RPMI7951 (cell line): ENCODE results near the gene PEA15. TPM values are rescaled to one million over a fixed set of nuclear protein-coding genes. Genes with fewer than 3 reads are reported as not detected.

Experiments
- DNase-seq: peaks from one replicate; pipeline ENCODE4 v3.0.0-alpha.2; 2012; ENCODE audit warnings: low read depth
- total RNA-seq: library from RNA; depleted of rRNA; stranded (reverse); fragments of >200 nt; shearing (Covaris generic); gene quantifications from 2 replicates; pipeline ENCODE4 v1.2.3, GENCODE V29; 2014; rRNA removed

PEA15 gene, protein sequence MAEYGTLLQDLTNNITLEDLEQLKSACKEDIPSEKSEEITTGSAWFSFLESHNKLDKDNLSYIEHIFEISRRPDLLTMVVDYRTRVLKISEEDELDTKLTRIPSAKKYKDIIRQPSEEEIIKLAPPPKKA
- 107 and 111 TPM in 2 replicates for total RNA-seq

GRCh38 chr1:160205242-160206035 is at the start of gene PEA15:
TSS of gene PEA15 (plus strand) at chr1:160205384. CDS start at chr1:160211545, 6,161 bp downstream.
- DNase-seq, result peak; percentile 62

GRCh38 chr1:160156361-160156760 is 48.8 kb upstream of the PEA15 start:
- DNase-seq, result no peak

DNA sequence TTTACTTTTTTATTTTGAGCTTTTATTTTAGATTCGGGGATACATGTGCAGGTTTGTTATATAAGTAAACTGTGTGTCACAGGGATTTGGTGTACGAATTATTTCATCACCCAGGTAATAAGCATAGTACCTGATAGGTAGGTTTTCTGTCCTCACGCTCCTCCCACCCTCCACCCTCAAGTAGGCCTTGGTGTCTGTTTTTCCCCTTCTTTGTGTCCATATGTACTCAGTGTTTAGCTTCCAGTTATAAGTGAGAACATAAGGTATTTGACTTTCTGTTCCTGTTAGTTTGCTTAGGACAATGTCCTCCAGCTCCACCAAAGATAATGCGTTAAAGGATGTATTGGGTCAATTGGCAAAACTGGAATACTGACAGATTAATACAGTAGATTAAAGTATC is 48.0 kb upstream of the PEA15 start:
- DNase-seq, result no peak

- no peak for DNase-seq
These were observed 47.2 kb upstream of the PEA15 start for GRCh38 chr1:160158031-160158430.

DNA sequence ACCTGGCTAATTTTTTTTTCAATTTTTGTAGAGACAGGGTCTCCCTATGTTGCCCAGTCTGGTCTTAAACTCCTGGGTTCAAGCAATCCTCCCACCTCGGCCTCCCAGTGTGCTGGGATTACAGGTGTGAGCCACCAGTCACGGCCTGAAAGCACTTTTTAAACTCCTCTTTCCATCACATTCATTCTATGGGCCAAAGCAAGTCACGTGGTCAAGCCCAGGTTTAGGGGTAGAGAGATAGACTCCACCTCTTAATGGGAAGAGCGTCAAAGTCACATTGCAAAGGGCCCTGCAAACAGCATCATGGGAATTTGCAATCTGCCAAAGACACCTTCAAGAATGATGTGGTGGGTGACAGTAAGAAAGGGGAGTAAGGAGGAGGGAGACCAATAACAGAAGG is 46.6 kb upstream of the PEA15 start:
- no peak for DNase-seq

GRCh38 chr1:160159846-160160245 is 45.3 kb upstream of the PEA15 start:
- no peak for DNase-seq

DNA sequence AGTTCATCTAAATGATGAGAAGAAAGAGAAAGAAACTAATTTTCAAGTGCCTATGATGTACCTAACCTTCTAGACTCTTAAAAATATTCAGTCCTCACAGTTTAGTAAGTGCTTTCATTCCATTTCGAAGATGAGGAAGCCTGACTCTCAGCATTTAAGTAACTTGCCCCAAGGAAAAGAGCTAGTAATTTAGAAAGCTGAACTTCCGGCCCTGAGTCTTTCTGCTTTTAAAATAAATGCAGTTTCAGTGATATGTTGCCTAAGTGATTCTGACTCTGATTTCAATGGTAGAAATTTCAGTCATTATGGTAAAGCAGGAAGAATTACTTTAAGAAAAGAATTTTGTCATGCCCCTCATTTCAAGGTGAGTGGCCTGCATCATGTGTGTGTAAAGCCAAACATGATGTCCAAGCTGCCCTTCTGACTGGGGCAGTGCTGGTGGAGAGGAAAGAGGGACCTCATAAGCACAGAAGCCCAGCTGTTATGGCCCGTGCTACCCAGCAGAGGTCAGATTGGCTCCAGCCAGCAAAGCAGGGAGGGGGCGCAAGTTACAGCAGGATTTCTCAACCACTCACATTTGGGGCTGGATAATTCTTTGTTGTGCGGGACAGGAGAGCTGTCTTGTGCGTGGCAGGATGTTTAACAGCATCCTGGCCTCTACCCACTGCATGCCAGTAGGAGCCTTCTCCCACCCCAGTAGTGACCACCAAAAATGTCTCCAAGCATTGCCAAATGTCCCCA is 43.0 kb upstream of the PEA15 start:
- DNase-seq, result peak; percentile 13

GRCh38 chr1:160162931-160163330 is 42.3 kb upstream of the PEA15 start:
- DNase-seq, result no peak

DNA sequence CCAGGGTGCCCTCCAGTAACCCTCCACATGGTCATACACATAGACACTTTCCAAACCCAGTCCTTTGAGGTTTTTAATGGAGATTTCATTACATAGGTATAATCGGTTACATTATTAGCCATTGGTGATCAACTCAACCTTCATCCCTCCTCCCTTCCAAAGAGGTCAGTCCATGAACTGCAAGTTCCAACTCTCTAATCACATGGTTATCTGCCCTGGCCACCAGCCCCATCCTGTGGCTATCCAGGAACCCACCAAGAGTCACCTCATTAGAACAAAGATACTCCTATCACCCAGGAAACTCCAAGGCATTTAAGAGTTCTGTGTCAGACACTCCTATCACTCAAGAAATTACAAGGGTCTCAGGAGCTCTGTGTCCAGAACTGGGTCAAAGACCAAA is 41.6 kb upstream of the PEA15 start:
- DNase-seq, result no peak

DNA sequence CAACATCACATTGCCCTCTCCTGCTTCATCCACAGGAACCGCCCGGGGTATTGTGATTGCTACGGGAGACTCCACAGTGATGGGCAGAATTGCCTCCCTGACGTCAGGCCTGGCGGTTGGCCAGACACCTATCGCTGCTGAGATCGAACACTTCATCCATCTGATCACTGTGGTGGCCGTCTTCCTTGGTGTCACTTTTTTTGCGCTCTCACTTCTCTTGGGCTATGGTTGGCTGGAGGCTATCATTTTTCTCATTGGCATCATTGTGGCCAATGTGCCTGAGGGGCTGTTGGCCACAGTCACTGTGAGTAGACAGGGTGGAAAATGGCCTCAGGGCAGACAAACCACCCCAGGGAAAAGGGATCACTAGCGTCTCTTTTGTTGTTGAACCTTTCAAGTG is 41.1 kb upstream of the PEA15 start:
- no peak for DNase-seq

DNA sequence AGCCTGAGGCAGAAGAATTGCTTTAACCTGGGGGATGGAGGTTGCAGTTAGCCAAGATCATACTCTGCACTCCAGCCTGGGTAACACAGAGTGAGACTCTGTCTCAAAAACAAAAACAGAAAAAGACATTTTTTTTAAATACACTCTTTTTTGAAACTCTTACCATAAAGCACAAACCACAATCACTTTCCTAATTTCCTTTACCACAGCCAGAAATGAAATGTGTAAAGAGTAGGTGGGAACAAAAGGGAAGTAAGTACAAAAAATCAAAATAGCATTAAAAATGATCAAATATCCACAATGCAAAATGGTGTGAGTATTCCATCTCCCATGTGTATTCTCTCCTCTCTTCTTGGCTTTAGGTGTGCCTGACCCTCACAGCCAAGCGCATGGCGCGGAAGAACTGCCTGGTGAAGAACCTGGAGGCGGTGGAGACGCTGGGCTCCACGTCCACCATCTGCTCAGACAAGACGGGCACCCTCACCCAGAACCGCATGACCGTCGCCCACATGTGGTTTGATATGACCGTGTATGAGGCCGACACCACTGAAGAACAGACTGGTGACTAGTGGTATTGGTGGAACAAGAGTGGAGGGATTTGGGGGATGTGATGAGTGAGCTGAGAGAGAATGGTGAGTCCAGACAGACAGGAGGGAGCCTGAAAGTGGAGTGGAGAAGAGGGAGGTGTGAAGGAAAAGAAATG is 38.9 kb upstream of the PEA15 start:
- DNase-seq, result no peak

DNA sequence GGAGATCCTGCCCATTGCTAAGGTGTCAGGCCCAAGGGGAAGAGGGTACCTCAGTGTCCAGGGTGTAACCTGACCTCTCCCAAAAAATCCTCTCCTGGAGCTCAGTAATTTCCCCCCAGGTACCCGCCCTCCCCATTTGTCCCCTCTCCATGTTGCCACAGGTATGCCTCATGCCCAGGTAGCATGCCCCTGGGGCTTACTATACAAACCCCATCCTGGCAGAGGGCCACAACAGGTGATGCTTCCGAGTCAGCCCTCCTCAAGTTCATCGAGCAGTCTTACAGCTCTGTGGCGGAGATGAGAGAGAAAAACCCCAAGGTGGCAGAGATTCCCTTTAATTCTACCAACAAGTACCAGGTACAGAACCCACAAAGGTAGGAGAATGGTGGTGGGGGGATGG is 38.1 kb upstream of the PEA15 start:
- DNase-seq, result no peak

GRCh38 chr1:160167580-160167979 is 37.6 kb upstream of the PEA15 start:
- DNase-seq, result no peak

- no peak for DNase-seq
These were observed 37.2 kb upstream of the PEA15 start for GRCh38 chr1:160168016-160168415.

GRCh38 chr1:160168609-160169369 is 36.4 kb upstream of the PEA15 start:
- no peak for DNase-seq

GRCh38 chr1:160169553-160170399 is 35.4 kb upstream of the PEA15 start:
- DNase-seq, result peak; percentile 21

GRCh38 chr1:160171354-160171753 is 33.8 kb upstream of the PEA15 start:
- DNase-seq, result no peak

DNA sequence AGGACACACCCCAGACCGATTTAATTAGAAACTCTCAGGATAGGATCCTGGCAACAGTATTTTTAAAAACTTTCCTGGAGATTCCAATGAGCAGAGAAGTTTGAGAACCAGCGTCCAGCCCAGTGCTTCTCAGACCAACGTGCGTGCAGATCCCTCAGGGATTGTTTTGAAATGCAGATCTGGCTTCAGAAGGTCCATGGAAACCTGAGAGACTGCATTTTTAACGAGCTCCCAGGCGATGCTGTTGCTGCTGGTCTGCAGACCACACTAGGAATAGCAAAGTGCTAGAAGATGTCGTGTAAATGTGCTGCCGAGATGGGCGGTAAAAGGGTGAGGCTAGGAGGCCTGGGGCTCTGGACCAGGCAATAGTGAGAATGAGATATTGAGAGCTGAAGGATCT is 33.2 kb upstream of the PEA15 start:
- DNase-seq, result no peak

DNA sequence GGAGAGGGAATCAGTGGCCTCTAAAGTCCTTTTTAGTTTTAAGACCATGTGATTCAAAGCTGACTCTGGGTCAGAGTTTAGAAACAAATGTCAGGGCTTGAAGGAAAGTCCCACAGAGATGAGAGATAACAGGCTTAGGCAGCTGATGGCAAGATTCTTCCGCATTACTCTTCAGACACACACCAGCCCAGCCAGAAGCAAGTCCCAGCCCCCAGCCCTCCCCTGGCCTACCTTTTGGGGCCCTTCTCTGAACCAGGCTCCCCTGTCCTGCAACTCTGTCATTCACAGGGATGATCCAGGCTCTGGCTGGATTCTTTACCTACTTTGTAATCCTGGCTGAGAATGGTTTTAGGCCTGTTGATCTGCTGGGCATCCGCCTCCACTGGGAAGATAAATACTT is 28.0 kb upstream of the PEA15 start:
- no peak for DNase-seq

GRCh38 chr1:160177667-160178066 is 27.5 kb upstream of the PEA15 start:
- no peak for DNase-seq

- no peak for DNase-seq
These were observed 26.5 kb upstream of the PEA15 start for GRCh38 chr1:160178731-160179130.
